ENCODE measurements around the gene UGDH.

DNA sequence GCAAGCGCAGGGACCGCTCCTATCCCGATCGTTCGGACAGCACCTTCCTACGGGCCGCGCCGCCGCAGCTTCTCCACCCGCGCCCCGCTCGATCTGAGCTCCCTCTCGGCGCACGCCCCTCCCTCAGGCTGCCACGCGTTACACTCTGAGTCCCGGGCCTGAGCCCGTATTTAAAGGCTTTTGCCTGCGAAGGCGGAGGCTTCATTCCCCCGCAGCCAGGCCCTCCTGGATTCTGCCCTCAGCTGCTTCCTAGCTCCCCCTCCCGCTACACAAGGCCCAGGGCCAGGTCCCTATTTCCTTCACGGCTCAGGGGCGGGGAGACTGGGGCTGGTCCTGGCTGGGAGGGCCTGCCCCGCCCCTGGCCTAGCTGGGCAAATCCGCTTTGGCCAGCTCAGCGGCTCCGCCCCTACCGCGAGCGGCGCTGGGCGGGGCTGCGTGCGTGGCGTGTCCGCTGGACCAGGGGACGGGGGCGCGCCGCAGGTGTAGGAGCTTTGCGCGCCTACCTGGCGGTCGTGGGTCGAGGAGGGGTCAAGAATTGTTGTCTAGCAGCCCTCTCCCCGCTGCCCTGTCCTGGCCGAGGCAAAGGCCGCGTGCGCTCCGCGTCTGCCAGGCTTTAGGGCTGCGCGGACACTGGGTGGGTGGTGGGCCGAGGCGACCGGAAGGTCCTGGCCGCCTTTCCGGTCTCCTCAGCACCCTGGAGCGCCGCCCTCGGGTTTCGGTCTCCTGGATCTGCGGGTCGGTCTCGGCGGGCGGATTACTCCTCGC is at the start of gene UGDH:
- no peak for TF ChIP-seq TOX (CRISPR knock-in tag; IDR thresholded peaks at IDR 0.05; ENCODE audit: borderline replicate concordance)
- no peak for TF ChIP-seq ESRRG (CRISPR knock-in tag; IDR thresholded peaks at IDR 0.05)
- TF ChIP-seq, protein P1, sequence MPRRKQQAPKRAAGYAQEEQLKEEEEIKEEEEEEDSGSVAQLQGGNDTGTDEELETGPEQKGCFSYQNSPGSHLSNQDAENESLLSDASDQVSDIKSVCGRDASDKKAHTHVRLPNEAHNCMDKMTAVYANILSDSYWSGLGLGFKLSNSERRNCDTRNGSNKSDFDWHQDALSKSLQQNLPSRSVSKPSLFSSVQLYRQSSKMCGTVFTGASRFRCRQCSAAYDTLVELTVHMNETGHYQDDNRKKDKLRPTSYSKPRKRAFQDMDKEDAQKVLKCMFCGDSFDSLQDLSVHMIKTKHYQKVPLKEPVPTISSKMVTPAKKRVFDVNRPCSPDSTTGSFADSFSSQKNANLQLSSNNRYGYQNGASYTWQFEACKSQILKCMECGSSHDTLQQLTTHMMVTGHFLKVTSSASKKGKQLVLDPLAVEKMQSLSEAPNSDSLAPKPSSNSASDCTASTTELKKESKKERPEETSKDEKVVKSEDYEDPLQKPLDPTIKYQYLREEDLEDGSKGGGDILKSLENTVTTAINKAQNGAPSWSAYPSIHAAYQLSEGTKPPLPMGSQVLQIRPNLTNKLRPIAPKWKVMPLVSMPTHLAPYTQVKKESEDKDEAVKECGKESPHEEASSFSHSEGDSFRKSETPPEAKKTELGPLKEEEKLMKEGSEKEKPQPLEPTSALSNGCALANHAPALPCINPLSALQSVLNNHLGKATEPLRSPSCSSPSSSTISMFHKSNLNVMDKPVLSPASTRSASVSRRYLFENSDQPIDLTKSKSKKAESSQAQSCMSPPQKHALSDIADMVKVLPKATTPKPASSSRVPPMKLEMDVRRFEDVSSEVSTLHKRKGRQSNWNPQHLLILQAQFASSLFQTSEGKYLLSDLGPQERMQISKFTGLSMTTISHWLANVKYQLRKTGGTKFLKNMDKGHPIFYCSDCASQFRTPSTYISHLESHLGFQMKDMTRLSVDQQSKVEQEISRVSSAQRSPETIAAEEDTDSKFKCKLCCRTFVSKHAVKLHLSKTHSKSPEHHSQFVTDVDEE (CRISPR knock-in tag; IDR thresholded peaks at IDR 0.05): peak; percentile 50; the same call in 1 of the 2 replicates
- TF ChIP-seq GLIS3 (CRISPR knock-in tag; IDR thresholded peaks at IDR 0.05): peak; percentile 78; the same call in 1 of the 2 replicates
- TF ChIP-seq OSR1 (CRISPR knock-in tag; IDR thresholded peaks at IDR 0.05): no peak
- TF ChIP-seq TCF4 (CRISPR knock-in tag; IDR thresholded peaks at IDR 0.05; ENCODE audit: borderline replicate concordance): no peak
- no peak for TF ChIP-seq BACH2 (CRISPR knock-in tag; IDR thresholded peaks at IDR 0.05; ENCODE audit: borderline replicate concordance)
- TF ChIP-seq ARNTL (CRISPR knock-in tag; IDR thresholded peaks at IDR 0.05; ENCODE audit: borderline replicate concordance, low read depth): no peak
- no peak for TF ChIP-seq SNAI2 (CRISPR knock-in tag; IDR thresholded peaks at IDR 0.05)
